GM12873 (cell line): ENCODE results near the gene KCNIP1.

Experiments used
- CTCF ChIP-seq: IDR thresholded peaks from 2 replicates; pipeline ENCODE4 v1.5.1; 2012; ENCODE audit warnings: low read depth, mild to moderate bottlenecking, moderate library complexity, low read length, control low read depth; ENCODE audit not compliant: insufficient read depth; ENCODE audit errors: missing control alignments

The KCNIP1 gene

GRCh38 chr5:170490381-170490780, 13.4 kb upstream of the KCNIP1 start:
- TF ChIP-seq CTCF: no peak

- no peak for TF ChIP-seq CTCF
Measured at GRCh38 chr5:170491479-170491878, 12.3 kb upstream of the KCNIP1 start.

GRCh38 chr5:170493028-170493820, 10.6 kb upstream of the KCNIP1 start:
- TF ChIP-seq CTCF: no peak

- TF ChIP-seq CTCF: no peak
Measured at GRCh38 chr5:170494041-170494440, 9.8 kb upstream of the KCNIP1 start.

- TF ChIP-seq CTCF: no peak
Measured at GRCh38 chr5:170495825-170496661, 7.8 kb upstream of the KCNIP1 start.

- TF ChIP-seq CTCF: no peak
Measured at GRCh38 chr5:170496662-170497028, 7.2 kb upstream of the KCNIP1 start.

- TF ChIP-seq CTCF: no peak
Measured at GRCh38 chr5:170497311-170498038, 6.3 kb upstream of the KCNIP1 start.
